Effector memory CD4-positive, alpha-beta T cell (primary cell): Measurements from ENCODE around the gene CD6.

Source experiments
- DNase-seq, 3 donors: peaks; one replicate each; pipeline ENCODE4 v3.0.0-alpha.2; 2020
- H3K27ac ChIP-seq: 2 replicates; pipeline ENCODE4 v1.7.0; 2013; ENCODE audit warnings: mild to moderate bottlenecking, low read length, moderate library complexity; ENCODE audit not compliant: insufficient read depth, poor library complexity, severe bottlenecking
- H3K27me3 ChIP-seq: replicated peaks from 2 replicates; pipeline ENCODE4 v1.7.0; 2013; ENCODE audit warnings: mild to moderate bottlenecking, low read length; ENCODE audit not compliant: insufficient read depth, control insufficient read depth, poor library complexity, severe bottlenecking
- H3K36me3 ChIP-seq: 2 replicates; pipeline ENCODE4 v1.7.0; 2013; ENCODE audit warnings: mild to moderate bottlenecking, low read length, moderate library complexity; ENCODE audit not compliant: control insufficient read depth, insufficient read depth
- H3K4me1 ChIP-seq: 2 replicates; pipeline ENCODE4 v1.7.0; 2013; ENCODE audit warnings: low read length, mild to moderate bottlenecking; ENCODE audit not compliant: control insufficient read depth, insufficient read depth, poor library complexity, severe bottlenecking
- H3K4me3 ChIP-seq: 2 replicates; pipeline ENCODE4 v1.7.0; 2013; ENCODE audit warnings: low read length, low read depth, mild to moderate bottlenecking; ENCODE audit not compliant: insufficient read depth, poor library complexity, severe bottlenecking
- H3K9me3 ChIP-seq: 2 replicates; pipeline ENCODE4 v1.7.0; 2013; ENCODE audit warnings: mild to moderate bottlenecking, low read length, moderate library complexity; ENCODE audit not compliant: control insufficient read depth

CD6 gene

GRCh38 chr11:61024938-61025820, 53.7 kb downstream of the CD6 start:
- H3K36me3 ChIP-seq = peaks cover under 1% of the 10 kb centered on the region
- peaks cover 76% of the 10 kb centered on the region for H3K4me1 ChIP-seq
- H3K27ac ChIP-seq = peak overlapping the region; percentile 86
- H3K4me3 ChIP-seq = no peak overlapping the region
- H3K9me3 ChIP-seq = no peaks in the 10 kb centered on the region
- no peak for DNase-seq
- H3K27me3 ChIP-seq = no peaks in the 10 kb centered on the region

GRCh38 chr11:61025821-61026120, 54.3 kb downstream of the CD6 start:
- Histone ChIP-seq H3K4me1 (peaks cover 72% of the 10 kb centered on the region), H3K4me3 (peak overlapping the region; percentile 20), H3K9me3 (no peaks in the 10 kb centered on the region), H3K27me3 (no peaks in the 10 kb centered on the region), H3K36me3 (no peaks in the 10 kb centered on the region), H3K27ac (peak overlapping the region; percentile 86)
- DNase-seq = no peak

GRCh38 chr11:61026121-61027031, 54.9 kb downstream of the CD6 start:
- H3K27ac ChIP-seq = peak overlapping the region; percentile 86
- peak; percentile 29 to 66 (median 49) for DNase-seq
- H3K4me3 ChIP-seq = peak overlapping the region; percentile 20
- H3K9me3 ChIP-seq = no peaks in the 10 kb centered on the region
- H3K4me1 ChIP-seq = peaks cover 67% of the 10 kb centered on the region
- H3K36me3 ChIP-seq = no peaks in the 10 kb centered on the region
- H3K27me3 ChIP-seq = no peaks in the 10 kb centered on the region

- H3K9me3 ChIP-seq = no peaks in the 10 kb centered on the region
- H3K27ac ChIP-seq = peak overlapping the region; percentile 86
- H3K36me3 ChIP-seq = peaks cover under 1% of the 10 kb centered on the region
- H3K27me3 ChIP-seq = no peaks in the 10 kb centered on the region
- DNase-seq = no peak
- H3K4me1 ChIP-seq = peaks cover 58% of the 10 kb centered on the region
- peak overlapping the region; percentile 6 for H3K4me3 ChIP-seq
Observed at GRCh38 chr11:61027141-61027840, 55.8 kb downstream of the CD6 start.

- no peaks in the 10 kb centered on the region for H3K9me3 ChIP-seq
- peak overlapping the region; percentile 86 for H3K27ac ChIP-seq
- H3K27me3 ChIP-seq = no peaks in the 10 kb centered on the region
- H3K4me3 ChIP-seq = no peak overlapping the region
- peaks cover 3% of the 10 kb centered on the region for H3K36me3 ChIP-seq
- H3K4me1 ChIP-seq = peaks cover 48% of the 10 kb centered on the region
- peak in 1 of 3 donors; percentile 51 for DNase-seq
Observed at GRCh38 chr11:61028135-61028729, 56.8 kb downstream of the CD6 start.

GRCh38 chr11:61032824-61033223, 61.3 kb downstream of the CD6 start:
- no peak overlapping the region for H3K27ac ChIP-seq
- H3K9me3 ChIP-seq = no peaks in the 10 kb centered on the region
- no peaks in the 10 kb centered on the region for H3K27me3 ChIP-seq
- no peak overlapping the region for H3K4me3 ChIP-seq
- H3K4me1 ChIP-seq = peaks cover 24% of the 10 kb centered on the region
- DNase-seq = no peak
- H3K36me3 ChIP-seq = peaks cover 3% of the 10 kb centered on the region

GRCh38 chr11:61033417-61033816, 61.9 kb downstream of the CD6 start:
- H3K9me3 ChIP-seq = no peaks in the 10 kb centered on the region
- H3K4me1 ChIP-seq = peaks cover 18% of the 10 kb centered on the region
- H3K4me3 ChIP-seq = no peak overlapping the region
- H3K27me3 ChIP-seq = no peaks in the 10 kb centered on the region
- no peak for DNase-seq
- no peak overlapping the region for H3K27ac ChIP-seq
- H3K36me3 ChIP-seq = peaks cover 3% of the 10 kb centered on the region

- no peak for DNase-seq
- Histone ChIP-seq H3K27ac (no peak overlapping the region), H3K9me3 (no peaks in the 10 kb centered on the region), H3K4me3 (no peak overlapping the region), H3K36me3 (peaks cover 3% of the 10 kb centered on the region), H3K27me3 (no peaks in the 10 kb centered on the region), H3K4me1 (peaks cover 15% of the 10 kb centered on the region)
Observed at GRCh38 chr11:61034111-61034510, 62.6 kb downstream of the CD6 start.

GRCh38 chr11:61034704-61035525, 63.4 kb downstream of the CD6 start:
- Histone ChIP-seq H3K4me1 (peaks cover 16% of the 10 kb centered on the region), H3K4me3 (no peak overlapping the region), H3K27ac (no peak overlapping the region), H3K9me3 (no peaks in the 10 kb centered on the region), H3K36me3 (peaks cover 3% of the 10 kb centered on the region), H3K27me3 (no peaks in the 10 kb centered on the region)
- DNase-seq = no peak
